A673 (cell line): Measurements from ENCODE around the gene CPZ. TPM values are rescaled to one million over a fixed set of nuclear protein-coding genes. Genes with fewer than 3 reads are reported as not detected.
"Not testable (repeated sequence)": the region's sequence is repeated elsewhere in the genome, so short reads cannot be mapped to it uniquely, and the experiment has no call there.

Experiments used
- BruUV-seq: library from RNA; stranded (reverse); fragments of 400-500 nt; replicated peaks from 2 replicates; lab custom pipeline; 2021; lab: Mats Ljungman, UMichigan
- CTCF ChIA-PET: fragments of 300-600 bp; sonication (Branson Sonifier 250); formaldehyde crosslinking; loops from one replicate; lab custom pipeline; 2022; ENCODE audit warnings: antibody characterized with exemption; lab: Charles Lee
- POLR2A ChIA-PET: fragments of 300-600 bp; sonication (Branson Sonifier 250); formaldehyde crosslinking; loops from one replicate; lab custom pipeline; 2022; ENCODE audit warnings: antibody characterized with exemption; ENCODE audit not compliant: low non-redundant PET; lab: Charles Lee
- DNase-seq: peaks from one replicate; pipeline ENCODE4 v3.0.0-alpha.2; 2015; ENCODE audit warnings: low spot score
- H3K27ac ChIP-seq: fragments of 200-600 bp; sonication (generic); 2 replicates; pipeline ENCODE4 v1.5.1; 2016; ENCODE audit warnings: mixed run types, low read depth, mild to moderate bottlenecking, mixed read lengths, antibody characterized with exemption, low read length; ENCODE audit not compliant: poor library complexity, severe bottlenecking
- H3K27me3 ChIP-seq: fragments of 200-600 bp; sonication (generic); replicated peaks from 2 replicates; pipeline ENCODE4 v1.6.1; 2017; ENCODE audit warnings: mixed run types, low read depth, mild to moderate bottlenecking, mixed read lengths, antibody characterized with exemption, low read length; ENCODE audit not compliant: insufficient read depth, poor library complexity
- H3K36me3 ChIP-seq: fragments of 200-600 bp; sonication (generic); 2 replicates; pipeline ENCODE4 v1.6.1; 2016; ENCODE audit warnings: mixed run types, mild to moderate bottlenecking, mixed read lengths, antibody characterized with exemption, low read length; ENCODE audit not compliant: insufficient read depth, poor library complexity, severe bottlenecking
- H3K4me1 ChIP-seq: fragments of 200-600 bp; sonication (generic); 2 replicates; pipeline ENCODE4 v1.6.1; 2017; ENCODE audit warnings: mixed run types, mild to moderate bottlenecking, mixed read lengths, antibody characterized with exemption, low read length; ENCODE audit not compliant: insufficient read depth, poor library complexity, severe bottlenecking
- H3K4me3 ChIP-seq: fragments of 200-600 bp; sonication (generic); 2 replicates; pipeline ENCODE4 v1.5.1; 2016; ENCODE audit warnings: low read depth, mixed run types, mild to moderate bottlenecking, mixed read lengths, low read length; ENCODE audit not compliant: poor library complexity, severe bottlenecking
- H3K9me3 ChIP-seq: fragments of 200-600 bp; sonication (generic); 2 replicates; pipeline ENCODE4 v1.6.1; 2016; ENCODE audit warnings: mixed run types, low read depth, mild to moderate bottlenecking, mixed read lengths, antibody characterized with exemption, low read length; ENCODE audit not compliant: poor library complexity, severe bottlenecking
- EZH2 ChIP-seq: fragments of 200-600 bp; sonication (generic); IDR thresholded peaks from 2 replicates; pipeline ENCODE4 v1.6.1; 2017; ENCODE audit warnings: borderline replicate concordance, low read depth, mild to moderate bottlenecking, mixed read lengths, antibody characterized with exemption, low read length; ENCODE audit not compliant: poor library complexity, severe bottlenecking
- intact Hi-C: fragments of 100-400 bp; cut with micrococcal nuclease; formaldehyde crosslinking; loops from one replicate; pipeline ENCODE4 v1.10.0; 2022; ENCODE audit not compliant: unreplicated experiment
- total RNA-seq: library from RNA; stranded (reverse); gene quantifications from 2 replicates; pipeline ENCODE4 v1.2.3, GENCODE V29; 2021
- TF ChIP-seq, protein P1 (sequence below): fragments of 300-800, 200-600 bp; sonication (generic); conservative IDR thresholded peaks from 2 replicates; pipeline ENCODE4 v1.5.1; 2017; ENCODE audit warnings: low read depth, mild to moderate bottlenecking, antibody characterized with exemption, low read length, moderate library complexity, mixed read lengths

The CPZ gene
- total RNA-seq, 1 experiment from 2014 or later = 0.34 TPM

DNA sequence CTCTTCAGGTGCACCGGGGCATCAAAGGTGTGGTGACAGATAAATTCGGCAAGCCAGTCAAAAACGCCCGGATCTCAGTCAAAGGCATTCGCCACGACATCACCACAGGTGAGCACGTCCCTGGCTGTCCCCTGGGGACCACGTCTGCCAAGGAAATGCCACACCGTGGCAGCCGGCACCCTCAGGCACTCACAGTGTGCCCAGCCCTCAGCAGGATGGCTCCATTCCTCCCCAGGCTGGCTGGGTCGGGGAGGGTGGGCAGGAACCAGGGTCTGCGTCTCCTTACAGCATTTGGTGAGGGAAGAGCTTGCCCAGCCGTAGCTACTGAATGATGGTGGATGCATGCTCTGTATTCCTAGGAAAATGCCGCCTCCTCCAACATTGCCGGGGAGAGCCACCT lies 25.9 kb downstream of the CPZ start:
- no TSS peak for BruUV-seq
- no peak for DNase-seq
- H3K36me3 ChIP-seq = no peaks in the 10 kb centered on the region
- H3K4me3 ChIP-seq = no peak overlapping the region
- intact Hi-C loops = no loop called here
- H3K27me3 ChIP-seq = no peaks in the 10 kb centered on the region
- H3K9me3 ChIP-seq = no peaks in the 10 kb centered on the region
- H3K4me1 ChIP-seq = no peaks in the 10 kb centered on the region
- ChIA-PET POLR2A (no interaction called here), CTCF (interaction anchor here (0.7 to 2.7 kb wide), 2 partner anchors 11 to 22 kb away, joined by 12 to 13 read pairs; no protein-coding TSS in a partner anchor)
- no peak overlapping the region for H3K27ac ChIP-seq
- TF ChIP-seq EZH2 = no peak
- TF ChIP-seq, protein P1, sequence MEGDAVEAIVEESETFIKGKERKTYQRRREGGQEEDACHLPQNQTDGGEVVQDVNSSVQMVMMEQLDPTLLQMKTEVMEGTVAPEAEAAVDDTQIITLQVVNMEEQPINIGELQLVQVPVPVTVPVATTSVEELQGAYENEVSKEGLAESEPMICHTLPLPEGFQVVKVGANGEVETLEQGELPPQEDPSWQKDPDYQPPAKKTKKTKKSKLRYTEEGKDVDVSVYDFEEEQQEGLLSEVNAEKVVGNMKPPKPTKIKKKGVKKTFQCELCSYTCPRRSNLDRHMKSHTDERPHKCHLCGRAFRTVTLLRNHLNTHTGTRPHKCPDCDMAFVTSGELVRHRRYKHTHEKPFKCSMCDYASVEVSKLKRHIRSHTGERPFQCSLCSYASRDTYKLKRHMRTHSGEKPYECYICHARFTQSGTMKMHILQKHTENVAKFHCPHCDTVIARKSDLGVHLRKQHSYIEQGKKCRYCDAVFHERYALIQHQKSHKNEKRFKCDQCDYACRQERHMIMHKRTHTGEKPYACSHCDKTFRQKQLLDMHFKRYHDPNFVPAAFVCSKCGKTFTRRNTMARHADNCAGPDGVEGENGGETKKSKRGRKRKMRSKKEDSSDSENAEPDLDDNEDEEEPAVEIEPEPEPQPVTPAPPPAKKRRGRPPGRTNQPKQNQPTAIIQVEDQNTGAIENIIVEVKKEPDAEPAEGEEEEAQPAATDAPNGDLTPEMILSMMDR = no peak

DNA sequence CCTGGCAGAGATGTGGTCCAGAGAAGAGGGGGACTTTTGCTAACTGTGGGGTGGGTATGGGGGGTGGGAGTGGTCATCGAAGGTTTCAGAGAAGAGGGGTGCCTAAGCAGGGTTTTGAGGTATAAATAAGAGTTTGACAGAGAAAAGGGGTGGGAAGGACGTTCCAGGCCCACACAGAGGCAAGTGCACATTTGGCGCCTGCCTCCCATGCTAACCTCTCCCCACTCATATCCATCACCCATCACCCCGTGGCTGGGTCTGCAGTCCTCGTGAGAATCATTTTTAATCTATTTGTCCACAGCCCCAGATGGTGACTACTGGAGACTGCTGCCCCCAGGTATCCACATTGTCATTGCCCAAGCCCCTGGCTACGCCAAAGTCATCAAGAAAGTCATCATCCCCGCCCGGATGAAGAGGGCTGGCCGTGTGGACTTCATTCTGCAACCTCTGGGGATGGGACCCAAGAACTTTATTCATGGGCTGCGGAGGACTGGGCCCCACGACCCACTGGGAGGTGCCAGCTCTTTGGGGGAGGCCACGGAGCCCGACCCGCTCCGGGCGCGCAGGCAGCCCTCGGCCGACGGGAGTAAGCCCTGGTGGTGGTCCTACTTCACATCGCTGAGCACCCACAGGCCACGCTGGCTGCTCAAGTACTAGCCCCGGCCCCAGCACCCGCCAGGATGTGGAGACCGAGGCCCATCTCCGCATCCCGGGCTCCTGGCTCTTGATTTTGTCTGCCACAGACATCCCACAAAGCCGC lies 26.6 kb downstream of the CPZ start:
- H3K27me3 ChIP-seq = no peaks in the 10 kb centered on the region
- no peak for DNase-seq
- ChIA-PET POLR2A (no interaction called here), CTCF (interaction anchor here (0.7 to 2.7 kb wide), 3 partner anchors 11 to 239 kb away, joined by 6 to 13 read pairs (median 12); no protein-coding TSS in a partner anchor)
- no peaks in the 10 kb centered on the region for H3K9me3 ChIP-seq
- intact Hi-C loops = no loop called here
- no peaks in the 10 kb centered on the region for H3K4me1 ChIP-seq
- BruUV-seq = no TSS peak
- H3K36me3 ChIP-seq = no peaks in the 10 kb centered on the region
- no peak overlapping the region for H3K27ac ChIP-seq
- TF ChIP-seq, protein P1 = no peak
- no peak for TF ChIP-seq EZH2
- no peak overlapping the region for H3K4me3 ChIP-seq

DNA sequence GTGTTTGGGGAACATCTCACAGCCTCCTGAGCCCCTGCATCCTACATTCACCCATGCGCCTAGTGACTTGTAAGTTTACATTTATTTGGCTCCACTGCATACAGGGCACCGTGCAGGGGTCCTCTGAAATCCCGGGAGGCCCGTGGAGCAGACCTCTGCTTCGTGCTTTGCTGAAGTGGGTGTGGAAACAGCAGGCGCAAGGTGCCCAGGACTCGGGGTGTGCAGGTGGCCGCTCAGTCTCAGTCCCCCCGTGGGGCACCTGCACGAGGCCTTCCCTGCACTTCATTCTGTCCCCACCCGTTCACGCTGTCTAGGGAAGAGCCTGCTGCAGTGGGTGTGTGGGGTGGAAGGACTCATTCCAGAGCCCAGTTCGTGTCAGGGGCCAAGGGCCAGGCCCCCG lies 28.6 kb downstream of the CPZ start:
- POLR2A ChIA-PET, H3K4me1 ChIP-seq, intact Hi-C loops, BruUV-seq, CTCF ChIA-PET, H3K27ac ChIP-seq, H3K36me3 ChIP-seq, H3K27me3 ChIP-seq, DNase-seq, H3K9me3 ChIP-seq, H3K4me3 ChIP-seq: not testable (repeated sequence)

DNA sequence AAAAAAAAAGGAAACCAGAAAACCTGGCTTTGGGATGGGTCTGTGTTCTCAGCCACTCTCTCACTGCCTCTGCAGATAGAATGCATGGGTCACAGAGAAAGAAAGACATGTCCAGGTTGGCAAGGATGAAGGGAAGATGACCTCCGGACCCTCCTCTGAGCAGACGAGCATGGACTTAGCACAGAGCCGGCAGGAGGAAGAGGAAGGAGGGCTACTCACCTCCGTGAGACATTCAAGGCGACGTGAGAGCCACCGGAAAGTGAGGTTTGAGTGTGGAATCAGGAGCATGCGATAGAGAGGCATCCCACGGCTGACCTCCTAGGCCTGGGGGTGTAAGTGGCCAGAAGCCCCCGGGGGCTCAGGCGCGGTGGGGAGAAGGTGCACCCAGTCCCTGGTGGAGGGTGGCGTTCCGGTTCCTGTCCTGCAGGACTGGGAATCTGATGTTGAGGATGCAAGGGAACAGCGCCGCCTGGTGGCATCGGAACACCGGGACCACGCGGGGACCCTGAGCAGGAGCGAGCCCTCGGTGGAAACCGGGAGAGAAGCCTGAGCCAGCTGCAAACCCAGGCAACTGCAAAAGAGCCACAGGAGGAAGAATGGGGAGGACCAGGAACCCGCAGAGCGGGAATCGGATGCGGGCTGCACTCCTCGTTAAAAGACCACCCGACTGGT lies 32.2 kb downstream of the CPZ start:
- H3K9me3 ChIP-seq, DNase-seq, CTCF ChIA-PET, H3K36me3 ChIP-seq, BruUV-seq, H3K4me3 ChIP-seq, H3K27me3 ChIP-seq, intact Hi-C loops, H3K27ac ChIP-seq, POLR2A ChIA-PET, H3K4me1 ChIP-seq: not testable (repeated sequence)

DNA sequence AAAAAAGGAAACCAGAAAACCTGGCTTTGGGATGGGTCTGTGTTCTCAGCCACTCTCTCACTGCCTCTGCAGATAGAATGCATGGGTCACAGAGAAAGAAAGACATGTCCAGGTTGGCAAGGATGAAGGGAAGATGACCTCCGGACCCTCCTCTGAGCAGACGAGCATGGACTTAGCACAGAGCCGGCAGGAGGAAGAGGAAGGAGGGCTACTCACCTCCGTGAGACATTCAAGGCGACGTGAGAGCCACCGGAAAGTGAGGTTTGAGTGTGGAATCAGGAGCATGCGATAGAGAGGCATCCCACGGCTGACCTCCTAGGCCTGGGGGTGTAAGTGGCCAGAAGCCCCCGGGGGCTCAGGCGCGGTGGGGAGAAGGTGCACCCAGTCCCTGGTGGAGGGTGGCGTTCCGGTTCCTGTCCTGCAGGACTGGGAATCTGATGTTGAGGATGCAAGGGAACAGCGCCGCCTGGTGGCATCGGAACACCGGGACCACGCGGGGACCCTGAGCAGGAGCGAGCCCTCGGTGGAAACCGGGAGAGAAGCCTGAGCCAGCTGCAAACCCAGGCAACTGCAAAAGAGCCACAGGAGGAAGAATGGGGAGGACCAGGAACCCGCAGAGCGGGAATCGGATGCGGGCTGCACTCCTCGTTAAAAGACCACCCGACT lies 37.8 kb downstream of the CPZ start:
- intact Hi-C loops, CTCF ChIA-PET, POLR2A ChIA-PET: not testable (repeated sequence)

More for the DNA sequence above, 37.8 kb downstream of the CPZ start:
- H3K4me3 ChIP-seq, H3K4me1 ChIP-seq, DNase-seq, H3K9me3 ChIP-seq, H3K36me3 ChIP-seq, H3K27me3 ChIP-seq, BruUV-seq, H3K27ac ChIP-seq: not testable (repeated sequence)
